Skin of body (tissue), 2 donors: ENCODE data around the gene PLA2G7. TPM values are rescaled to one million over a fixed set of nuclear protein-coding genes. Genes with fewer than 3 reads are reported as not detected.
A peak's percentile ranks its signal among the peaks of the same experiment; 100 is the strongest.
"Not testable (repeated sequence)": the region's sequence is repeated elsewhere in the genome, so short reads cannot be mapped to it uniquely, and the experiment has no call there.

ENCODE experiments used
- DNase-seq: peaks from one replicate; lab custom pipeline; 2025; lab: John Stamatoyannopoulos, UW
- total RNA-seq: library from RNA; depleted of rRNA; stranded (reverse); fragments of >200 nt; gene quantifications from one replicate; pipeline ENCODE4 v1.2.3, GENCODE V29; 2014

Gene PLA2G7
- 2.0 TPM for total RNA-seq

- no peak for DNase-seq
Observed at GRCh38 chr6:46734867-46735719, at the start of gene PLA2G7. Gene PLA2G7, minus strand, starts transcription at chr6:46735375. Its CDS starts 12,484 bp downstream, at chr6:46722891.

DNA sequence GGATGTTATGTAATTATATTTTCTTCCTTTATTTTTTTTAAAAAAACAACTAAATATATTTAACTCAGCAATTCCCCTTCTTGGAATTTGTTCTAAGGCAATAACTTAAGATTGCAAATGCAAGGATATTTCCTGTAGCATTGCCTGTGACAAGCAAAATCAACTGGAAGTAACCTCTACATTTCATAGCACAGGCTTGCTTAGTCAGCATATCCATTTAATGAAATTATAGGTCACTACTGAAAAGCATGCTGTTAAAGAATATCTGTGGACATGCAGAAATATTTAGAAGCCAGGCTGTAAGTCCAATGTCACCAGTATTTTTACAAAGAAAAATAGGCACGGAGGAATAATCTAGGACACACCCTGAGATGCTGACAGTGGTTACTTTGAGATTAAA is 49.4 kb upstream of the PLA2G7 start:
- DNase-seq: no peak

- DNase-seq: peak; percentile 9
Observed at GRCh38 chr6:46781478-46782378, 46.6 kb upstream of the PLA2G7 start.

DNA sequence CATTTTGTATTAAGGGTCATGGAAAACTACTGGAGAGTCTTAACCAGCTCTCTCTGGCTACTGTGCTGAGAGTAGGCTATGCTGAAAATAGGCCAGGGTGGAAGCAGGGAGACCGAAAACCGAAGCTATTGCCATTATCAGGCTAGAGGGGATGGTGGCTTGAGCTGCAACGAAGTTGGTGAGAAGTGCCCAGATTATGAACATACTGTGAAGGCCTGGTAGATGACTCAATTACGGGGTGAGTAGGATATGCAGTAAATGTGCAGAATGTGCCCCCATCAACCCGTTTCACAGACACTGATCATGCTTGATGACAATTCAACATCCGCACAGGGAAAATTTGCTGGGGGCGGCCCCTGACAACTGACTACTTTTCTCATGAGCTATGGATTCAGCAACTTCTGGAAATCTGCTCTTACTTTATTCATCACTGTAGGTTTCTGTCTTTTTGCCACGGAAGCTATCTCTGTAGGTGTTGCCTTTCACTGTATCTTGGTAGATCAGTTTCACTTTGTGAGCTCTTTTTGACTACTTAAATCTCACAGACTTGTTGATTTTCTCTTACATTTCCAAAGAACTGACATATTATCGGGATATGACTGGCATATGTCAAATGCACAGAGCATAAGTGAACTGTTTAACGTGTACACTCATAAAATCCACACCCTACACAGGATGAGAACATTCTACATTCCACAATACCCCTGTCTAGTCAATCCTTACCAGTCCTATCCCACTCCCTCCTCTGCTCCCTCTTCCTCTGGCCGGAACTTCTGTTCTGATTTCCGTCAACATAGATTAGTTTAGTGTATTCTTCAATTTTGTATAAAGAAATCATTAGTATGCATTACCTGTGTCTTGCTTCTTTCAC is 42.5 kb upstream of the PLA2G7 start:
- no peak for DNase-seq

- DNase-seq: no peak
Observed at GRCh38 chr6:46776070-46776712, 41.0 kb upstream of the PLA2G7 start.

DNA sequence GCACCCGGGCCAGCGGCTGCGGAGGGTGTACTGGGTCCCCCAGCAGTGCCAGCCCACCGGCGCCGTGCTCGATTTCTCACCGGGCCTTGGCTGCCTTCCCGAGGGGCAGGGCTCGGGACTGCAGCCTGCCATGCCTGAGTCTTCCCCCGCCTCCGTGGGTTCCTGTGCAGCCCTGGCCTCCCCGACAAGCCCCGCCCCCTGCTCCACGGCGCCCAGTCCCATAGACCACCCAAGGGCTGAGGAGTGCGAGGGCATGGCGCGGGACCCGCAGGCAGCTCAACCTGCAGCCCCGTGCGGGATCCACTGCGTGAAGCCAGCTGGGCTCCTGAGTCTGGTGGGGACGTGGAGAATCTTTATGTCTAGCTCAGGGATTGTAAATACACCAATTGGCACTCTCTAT is 39.6 kb upstream of the PLA2G7 start:
- DNase-seq: not testable (repeated sequence)

GRCh38 chr6:46773201-46773855 is 38.2 kb upstream of the PLA2G7 start:
- no peak for DNase-seq

DNA sequence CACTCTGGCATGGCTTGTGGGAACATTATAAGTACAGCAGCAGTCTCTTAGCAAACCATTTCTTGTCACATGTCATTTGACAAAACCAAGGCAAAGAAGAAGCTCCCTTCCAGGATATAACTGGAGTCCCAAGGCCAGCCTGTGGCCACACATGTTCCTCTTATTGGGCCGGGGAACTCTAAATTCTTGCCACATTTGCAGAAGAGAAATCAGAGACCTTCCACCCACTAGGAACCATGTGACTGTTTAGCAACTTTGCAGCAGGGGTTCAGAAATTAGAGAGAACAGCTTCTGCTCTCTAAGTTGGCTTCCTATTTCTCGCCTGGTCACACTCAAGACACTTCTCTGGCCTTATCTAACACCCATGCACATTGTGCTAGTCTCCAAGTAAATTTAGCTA is 37.6 kb upstream of the PLA2G7 start:
- DNase-seq: no peak

- no peak for DNase-seq
Observed at GRCh38 chr6:46772016-46772415, 36.8 kb upstream of the PLA2G7 start.

- DNase-seq: no peak
Observed at GRCh38 chr6:46764961-46765360, 29.8 kb upstream of the PLA2G7 start.

DNA sequence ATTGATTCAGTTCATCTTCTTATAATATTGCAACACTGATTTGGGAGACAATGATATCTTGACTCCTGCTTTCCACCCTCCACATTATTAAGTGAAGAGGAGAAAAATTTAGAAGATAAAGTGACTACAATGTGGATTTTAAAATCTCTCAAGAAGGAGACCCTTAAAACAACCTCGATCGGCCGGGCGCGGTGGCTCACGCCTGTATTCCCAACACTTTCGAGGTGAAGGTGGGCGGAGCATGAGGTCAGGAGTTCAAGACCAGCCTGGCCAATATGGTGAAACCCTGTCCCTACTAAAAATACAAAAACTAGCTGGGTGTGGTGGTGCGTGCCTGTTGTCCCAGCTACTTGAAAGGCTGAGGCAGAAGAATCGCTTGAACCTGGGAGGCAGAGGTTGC is 29.1 kb upstream of the PLA2G7 start:
- not testable (repeated sequence) for DNase-seq

DNA sequence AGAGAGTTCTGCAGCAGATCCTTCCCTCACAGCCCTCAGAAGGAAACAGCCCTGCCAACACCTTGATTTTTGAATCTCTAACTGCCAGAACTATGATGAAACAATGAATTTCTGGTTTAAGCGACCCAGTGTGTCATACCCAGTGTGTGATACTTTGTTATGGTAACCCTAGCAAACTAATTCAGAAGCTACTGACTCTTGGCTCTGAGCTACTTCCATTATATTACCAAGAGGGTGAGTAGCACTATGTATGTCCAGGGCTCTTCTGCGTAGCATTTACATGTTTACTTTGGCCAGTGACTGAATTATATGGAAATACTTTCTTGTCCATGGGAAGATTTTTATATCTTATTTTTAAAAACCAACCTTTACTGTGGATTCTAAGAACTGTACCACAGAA is 28.3 kb upstream of the PLA2G7 start:
- DNase-seq: no peak

DNA sequence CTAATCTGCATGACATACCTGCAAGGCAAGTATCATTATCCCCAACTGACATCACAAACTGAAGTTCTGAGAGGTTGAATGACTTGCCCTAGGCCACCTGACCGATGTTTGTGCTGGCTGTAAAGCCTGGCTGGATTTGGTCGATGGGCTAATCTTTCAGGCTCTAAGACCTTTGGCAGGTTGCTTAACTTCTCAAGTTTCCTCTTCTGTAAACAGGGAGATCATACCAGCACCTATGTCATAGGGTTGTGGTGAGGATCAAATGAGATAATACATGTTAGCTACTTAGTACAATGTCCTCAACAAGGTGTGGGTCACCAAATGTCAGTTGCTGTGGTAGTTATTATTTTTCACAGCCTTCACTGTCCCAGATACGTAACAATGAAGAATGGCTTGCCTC is 25.8 kb upstream of the PLA2G7 start:
- DNase-seq: no peak

DNA sequence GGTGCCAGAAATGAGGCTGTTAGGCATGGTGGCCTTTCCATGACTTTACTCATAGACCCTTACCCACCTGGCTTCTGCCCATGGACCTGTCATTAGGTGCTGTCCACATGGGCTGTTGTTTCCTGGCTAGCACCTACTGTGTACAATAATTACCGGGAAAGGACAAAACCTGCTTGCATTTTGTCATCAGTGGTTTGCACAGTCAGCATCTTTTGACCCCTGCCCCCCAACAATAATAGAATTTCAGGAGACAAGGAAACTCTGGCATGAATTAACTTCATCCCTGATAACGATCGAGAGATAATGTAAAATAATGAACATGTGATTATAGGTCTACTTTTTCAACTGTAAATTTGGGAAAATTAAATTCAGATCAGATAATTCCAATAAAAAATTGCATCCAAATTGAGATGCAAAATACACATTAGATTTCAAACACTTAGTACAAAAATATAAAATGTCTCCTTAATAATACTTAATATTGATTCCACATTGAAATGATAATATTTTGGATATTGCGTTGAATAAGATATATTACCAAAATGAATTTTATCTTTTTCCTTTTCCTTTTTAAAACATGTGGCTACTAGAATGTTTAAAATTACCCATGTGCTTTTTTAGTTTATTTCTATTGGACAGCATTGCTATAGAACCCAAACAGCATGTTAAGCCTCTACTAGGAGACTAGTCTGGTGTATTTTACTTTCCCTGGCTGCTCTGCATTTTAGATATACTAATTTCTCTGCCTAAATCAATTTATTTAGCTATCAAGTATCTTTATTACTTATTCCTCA is 24.0 kb upstream of the PLA2G7 start:
- DNase-seq: no peak

DNA sequence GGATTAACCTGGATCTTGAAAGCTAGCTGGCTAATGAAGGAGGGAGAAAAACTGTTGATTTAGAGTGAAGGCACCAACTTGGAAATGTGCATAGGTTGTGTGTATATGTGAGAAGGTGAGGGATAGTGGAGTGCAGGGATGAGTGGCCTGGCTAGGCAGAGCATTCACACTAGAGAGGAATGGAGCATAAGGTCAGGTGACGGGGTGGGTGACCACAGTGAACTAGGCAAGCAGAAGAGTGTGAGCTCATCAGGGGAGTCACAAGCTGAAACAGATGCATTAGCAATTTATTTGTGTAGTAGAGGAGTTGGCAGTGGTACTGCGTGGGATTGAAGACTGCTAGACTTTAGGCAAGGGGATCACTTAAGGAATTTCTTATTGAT is 22.0 kb upstream of the PLA2G7 start:
- DNase-seq: no peak

GRCh38 chr6:46756469-46757213 is 21.5 kb upstream of the PLA2G7 start:
- peak; percentile 5 for DNase-seq

GRCh38 chr6:46755865-46756264 is 20.7 kb upstream of the PLA2G7 start:
- DNase-seq: no peak

DNA sequence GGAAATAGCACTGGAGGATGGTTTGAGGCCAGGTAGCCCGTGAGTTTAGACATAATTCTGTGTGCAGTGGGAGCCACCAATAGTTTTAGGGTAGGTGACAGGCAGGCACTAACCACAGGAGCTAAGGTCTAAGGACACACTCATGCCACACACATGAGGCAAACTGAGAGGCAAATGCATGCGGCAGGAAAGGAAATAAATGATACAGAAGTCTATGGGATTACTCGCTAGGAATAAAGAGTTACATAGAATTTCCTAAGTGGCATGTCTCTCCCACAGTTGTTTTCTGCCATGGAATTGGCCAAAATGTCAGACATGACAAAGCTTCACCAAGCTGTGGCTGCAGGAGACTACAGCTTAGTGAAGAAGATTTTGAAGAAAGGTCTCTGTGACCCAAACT is 16.5 kb upstream of the PLA2G7 start:
- DNase-seq: no peak

DNA sequence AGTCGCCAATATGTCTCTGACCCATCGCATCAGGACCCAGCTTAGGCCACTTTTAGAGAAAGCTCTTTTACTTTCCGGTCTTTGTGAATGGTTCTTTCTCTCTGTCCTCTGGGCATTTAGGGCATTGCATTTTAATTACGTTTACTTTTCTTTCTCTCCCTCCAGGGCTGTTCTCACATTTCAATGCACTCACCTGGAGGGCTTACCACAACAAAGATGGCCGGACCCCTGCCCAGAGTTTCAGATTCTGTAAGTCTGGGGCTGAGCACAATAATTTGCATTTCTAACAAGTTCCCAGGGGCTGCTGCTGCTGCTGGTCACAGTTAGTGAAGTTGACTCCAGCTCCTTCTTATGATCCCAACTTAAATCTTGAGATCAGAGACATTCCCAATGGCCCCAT is 14.6 kb upstream of the PLA2G7 start:
- no peak for DNase-seq
